Vagina (tissue), 2 donors: ENCODE data around the gene ALKBH1.

Experiments
- CTCF ChIP-seq, 3 experiments: fragments of 450-650 bp in 2 of 3; fragments of 200-600 bp in 1 of 3; sonication (generic) in 1 of 3; IDR thresholded peaks; one replicate each; pipeline ENCODE4 v1.5.1; 2017 to 2019; ENCODE audit warnings: antibody characterized with exemption in 3 of 3, mild to moderate bottlenecking in 2 of 3, moderate library complexity in 2 of 3
- POLR2A ChIP-seq, 2 donors: fragments of 450-650 bp; IDR thresholded peaks; one replicate each; pipeline ENCODE4 v1.6.1; 2017; ENCODE audit warnings: antibody characterized with exemption in 2 of 2, mild to moderate bottlenecking in 2 of 2, moderate library complexity in 2 of 2
- POLR2AphosphoS5 ChIP-seq, 2 donors: sonication (generic); formaldehyde crosslinking; IDR thresholded peaks; one replicate each; pipeline ENCODE4 v1.9.0; 2017; ENCODE audit warnings: antibody characterized with exemption in 2 of 2, mild to moderate bottlenecking in 2 of 2, low read depth in 1 of 2; ENCODE audit not compliant: insufficient read depth in 1 of 2

GRCh38 chr14:77708749-77709148, 926 bp upstream of the ALKBH1 start:
- TF ChIP-seq CTCF (IDR thresholded peaks at IDR 0.05), result no peak
- TF ChIP-seq POLR2A (IDR thresholded peaks at IDR 0.05), result no peak
- no peak for TF ChIP-seq POLR2AphosphoS5 (IDR thresholded peaks at IDR 0.05; ENCODE audit: insufficient read depth in 1 of 2, low read depth in 1 of 2)
